ENCODE measurements around the gene MDM1.

MDM1 gene

DNA sequence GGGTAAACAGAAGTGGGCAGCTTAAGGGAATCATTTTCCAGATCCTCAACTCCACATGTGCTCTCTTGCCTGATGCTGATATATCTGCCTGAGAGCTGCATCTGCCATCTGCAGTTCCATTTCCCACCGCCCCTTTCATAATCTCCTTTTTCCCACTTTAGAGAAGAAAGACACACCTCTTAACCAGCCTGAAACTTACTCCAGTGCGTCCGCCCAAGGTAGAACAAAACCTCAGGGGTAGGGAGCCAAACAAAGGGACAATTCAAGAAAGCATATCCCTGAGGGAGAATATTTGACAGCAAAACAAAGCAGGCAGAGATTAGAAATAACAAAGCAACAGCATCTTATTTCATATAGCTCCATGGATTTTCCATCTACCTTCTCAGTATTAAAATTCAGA, 4.3 kb downstream of the MDM1 start:
- DNase-seq (ENCODE audit: extremely low read depth in 1 of 2, low read depth in 1 of 2): no peak

- no peak for DNase-seq (ENCODE audit: extremely low read depth in 1 of 2, low read depth in 1 of 2)
Observed at GRCh38 chr12:68326716-68327115, 5.4 kb downstream of the MDM1 start.

- DNase-seq (ENCODE audit: extremely low read depth in 1 of 2, low read depth in 1 of 2): no peak
Observed at GRCh38 chr12:68325966-68326365, 6.2 kb downstream of the MDM1 start.

DNA sequence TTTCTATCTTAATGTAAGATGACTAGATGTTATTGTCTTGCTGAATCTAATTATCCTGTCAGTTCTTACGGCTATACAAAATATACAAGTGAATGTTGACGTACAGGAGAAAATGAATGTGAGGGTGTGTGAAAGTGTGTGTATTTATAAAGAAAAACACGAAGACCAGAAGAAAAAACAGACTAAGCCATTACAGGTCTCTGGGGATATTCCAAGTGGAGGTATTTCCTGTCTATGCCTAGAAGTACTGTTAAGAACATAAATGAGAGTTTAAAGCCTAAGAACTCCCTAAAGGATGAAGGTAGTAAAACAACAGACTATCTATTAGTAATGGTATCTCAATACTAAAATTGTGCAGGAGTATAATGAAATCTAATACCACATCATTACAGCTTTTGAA, 7.6 kb downstream of the MDM1 start:
- DNase-seq (ENCODE audit: extremely low read depth in 1 of 2, low read depth in 1 of 2): no peak

- no peak for DNase-seq (ENCODE audit: extremely low read depth in 1 of 2, low read depth in 1 of 2)
Observed at GRCh38 chr12:68321140-68321539, 11.0 kb downstream of the MDM1 start.

GRCh38 chr12:68319988-68320623, 12.1 kb downstream of the MDM1 start:
- DNase-seq (ENCODE audit: extremely low read depth in 1 of 2, low read depth in 1 of 2): no peak

DNA sequence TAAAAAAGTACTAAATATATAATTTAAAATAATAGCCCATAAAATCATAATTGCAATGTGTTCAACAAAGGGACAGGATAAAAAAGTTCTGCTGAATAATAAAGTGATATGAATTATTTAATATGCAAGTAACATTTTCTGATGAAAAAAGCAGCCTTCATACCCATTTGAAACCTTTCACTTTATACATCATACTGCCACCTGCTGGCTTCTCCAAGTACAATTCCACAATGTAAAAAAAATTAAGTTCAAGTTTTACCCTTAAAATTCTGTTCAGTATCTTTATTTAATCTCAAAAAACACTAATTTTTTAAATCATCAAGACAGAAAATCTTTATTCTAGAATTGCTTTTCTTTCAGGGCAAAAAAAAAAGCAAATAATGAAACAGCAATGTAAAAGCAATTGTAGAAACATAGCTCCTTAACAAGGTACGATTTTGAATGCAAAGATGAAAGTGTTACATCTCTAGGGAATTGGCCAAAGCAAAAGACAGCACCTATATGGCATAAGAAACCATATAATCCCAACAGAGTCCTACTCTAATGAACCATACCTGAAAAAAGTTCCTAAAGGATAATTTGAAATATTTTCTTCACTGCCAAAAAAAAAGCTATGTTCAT, 15.0 kb downstream of the MDM1 start:
- DNase-seq (ENCODE audit: extremely low read depth in 1 of 2, low read depth in 1 of 2): peak in 1 of 2 donors; percentile 8

DNA sequence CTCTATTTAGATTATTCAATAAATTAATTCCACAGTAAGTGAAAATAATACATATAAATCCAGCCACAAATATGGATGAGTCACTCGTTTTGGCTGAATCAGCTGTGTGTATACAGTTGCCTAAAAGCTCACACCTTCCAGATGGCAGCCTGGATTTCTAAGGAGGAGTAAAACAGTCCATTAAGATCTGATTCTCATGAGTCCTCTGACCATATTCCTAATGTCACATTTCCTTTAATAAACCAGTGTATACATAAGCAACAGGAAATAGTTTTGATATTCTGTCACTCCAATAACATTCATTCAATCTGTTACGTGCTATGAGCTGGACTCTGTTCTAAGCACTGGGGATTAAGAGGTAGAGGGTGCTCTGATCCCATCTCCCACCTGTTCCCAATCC, 21.8 kb downstream of the MDM1 start:
- no peak for DNase-seq (ENCODE audit: extremely low read depth in 1 of 2, low read depth in 1 of 2)

DNA sequence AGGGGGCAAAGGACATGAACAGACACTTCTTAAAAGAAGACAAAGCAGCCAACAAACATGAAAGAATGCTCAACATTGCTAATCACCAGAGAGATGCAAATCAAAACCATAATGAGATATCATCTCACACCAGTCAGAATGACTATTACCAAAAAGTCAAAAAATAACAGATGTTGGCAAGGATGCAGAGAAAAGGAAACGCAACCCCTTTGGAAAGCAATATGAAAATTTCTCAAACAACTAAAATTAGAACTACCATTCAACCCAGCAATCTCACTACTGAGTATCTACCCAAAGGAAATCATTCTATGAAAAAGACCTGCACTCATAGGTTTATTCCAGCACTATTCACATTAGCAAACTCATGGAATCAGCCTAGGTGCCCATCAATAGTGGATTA, 25.6 kb downstream of the MDM1 start:
- no peak for DNase-seq (ENCODE audit: extremely low read depth in 1 of 2, low read depth in 1 of 2)

GRCh38 chr12:68305278-68305677, 26.9 kb downstream of the MDM1 start:
- DNase-seq (ENCODE audit: extremely low read depth in 1 of 2, low read depth in 1 of 2): no peak

- DNase-seq (ENCODE audit: extremely low read depth in 1 of 2, low read depth in 1 of 2): no peak
Observed at GRCh38 chr12:68304626-68305025, 27.5 kb downstream of the MDM1 start.

DNA sequence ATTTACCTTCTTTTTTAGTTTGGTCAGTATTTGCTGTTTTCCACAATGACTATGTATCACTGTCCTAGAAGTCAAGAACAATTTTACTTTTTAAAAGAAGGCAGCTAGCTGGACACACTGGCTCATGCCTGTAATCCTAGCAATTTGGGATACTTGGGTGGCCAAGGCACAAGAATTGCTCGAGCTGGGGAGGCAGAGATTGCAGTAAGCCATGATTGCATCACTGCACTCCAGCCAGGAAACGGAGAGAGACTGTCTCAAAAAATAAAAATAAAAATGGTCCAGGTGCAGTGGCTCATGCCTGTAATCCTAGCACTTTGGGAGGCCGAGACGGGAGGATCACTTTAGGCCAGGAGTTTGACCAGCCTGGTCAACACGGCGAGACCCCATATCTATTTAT, 28.3 kb downstream of the MDM1 start:
- no peak for DNase-seq (ENCODE audit: extremely low read depth in 1 of 2, low read depth in 1 of 2)

GRCh38 chr12:68297929-68298328, 34.2 kb downstream of the MDM1 start:
- no peak for DNase-seq (ENCODE audit: extremely low read depth in 1 of 2, low read depth in 1 of 2)

DNA sequence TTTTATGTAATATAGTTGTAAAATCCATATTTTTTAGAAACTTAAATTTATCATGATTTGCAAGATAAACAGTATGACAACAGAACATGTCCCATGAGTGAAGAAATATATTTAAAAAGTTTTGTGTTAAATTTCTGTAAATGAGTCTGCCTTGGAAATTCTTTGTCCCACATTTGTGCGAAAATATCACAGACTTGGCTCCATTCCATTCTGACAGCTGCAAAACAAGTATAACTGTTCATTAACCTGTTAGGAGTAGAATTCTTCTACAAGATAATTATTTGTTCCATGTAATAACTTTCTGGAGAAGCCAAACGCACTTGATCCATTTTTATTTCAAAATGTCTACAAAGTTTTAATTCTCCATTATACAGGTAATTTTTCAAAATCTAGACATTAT, 37.9 kb downstream of the MDM1 start:
- DNase-seq (ENCODE audit: extremely low read depth in 1 of 2, low read depth in 1 of 2): no peak

DNA sequence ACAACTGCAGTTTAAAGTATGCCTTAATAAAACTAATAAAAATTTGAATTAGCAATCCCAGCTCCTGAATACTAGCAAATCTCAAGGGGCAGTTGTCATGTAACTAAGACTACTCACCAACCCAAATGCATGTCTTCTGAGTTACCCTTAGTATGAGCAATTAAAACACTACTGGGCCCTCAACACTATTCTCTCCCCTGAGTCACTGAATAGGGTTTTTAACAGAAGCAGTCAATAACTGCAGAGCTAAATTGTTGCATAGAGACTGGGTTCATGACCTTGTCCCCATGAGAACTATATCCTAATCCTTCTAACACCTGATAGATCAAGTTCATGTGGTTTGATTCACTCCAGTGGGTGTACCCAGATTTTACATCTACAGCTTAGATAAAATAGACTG, 38.8 kb downstream of the MDM1 start:
- DNase-seq (ENCODE audit: extremely low read depth in 1 of 2, low read depth in 1 of 2): no peak

GRCh38 chr12:68292151-68292943, 39.8 kb downstream of the MDM1 start:
- no peak for DNase-seq (ENCODE audit: extremely low read depth in 1 of 2, low read depth in 1 of 2)

DNA sequence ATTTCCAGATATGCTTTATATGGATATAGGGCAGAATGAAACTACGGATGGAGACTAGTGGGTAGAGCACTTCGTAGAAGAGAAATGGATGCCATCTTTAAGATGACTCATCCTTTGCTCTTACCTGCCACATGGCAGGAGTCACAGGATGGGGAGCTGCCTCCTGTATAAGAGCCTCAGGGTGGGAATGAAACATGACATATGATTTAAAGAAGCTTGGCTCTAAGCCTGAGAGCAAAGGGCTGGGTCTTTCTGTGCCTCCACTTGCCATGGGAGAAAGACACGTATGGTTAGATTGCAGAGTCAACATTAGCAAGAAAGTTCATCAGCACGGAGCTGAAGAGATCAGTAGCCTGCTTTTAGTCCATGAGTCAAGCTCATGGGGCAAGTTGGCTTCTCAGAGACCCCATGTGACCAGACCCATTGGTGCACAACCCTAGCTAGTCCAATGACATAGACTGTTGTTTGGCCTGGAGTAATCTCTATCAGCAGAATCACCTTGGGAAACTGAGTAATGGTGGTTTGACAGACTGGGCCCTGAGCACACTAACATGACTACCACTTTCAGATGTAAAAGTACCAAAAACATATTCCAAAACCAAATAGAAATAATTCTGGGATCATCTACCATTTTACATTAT, 40.6 kb downstream of the MDM1 start:
- DNase-seq (ENCODE audit: extremely low read depth in 1 of 2, low read depth in 1 of 2): no peak

DNA sequence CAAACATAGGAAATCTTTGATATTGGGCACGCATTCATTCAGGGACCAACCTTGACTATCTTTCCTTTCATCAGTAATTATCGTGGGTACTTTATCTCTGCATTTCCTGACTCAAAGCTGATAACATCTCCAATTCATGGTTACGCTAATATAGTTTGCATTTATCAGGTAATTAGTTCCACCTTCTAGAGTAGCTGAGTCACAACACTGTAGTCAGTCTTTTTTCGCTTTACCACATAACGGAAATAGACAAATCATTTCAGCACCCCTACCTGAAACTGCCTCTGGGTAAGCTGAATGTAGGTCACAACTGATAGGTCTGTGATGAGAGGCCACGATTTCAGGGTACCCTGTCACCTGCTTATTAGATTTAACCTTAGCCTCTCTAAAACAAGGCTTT, 42.0 kb downstream of the MDM1 start:
- no peak for DNase-seq (ENCODE audit: extremely low read depth in 1 of 2, low read depth in 1 of 2)

GRCh38 chr12:68287106-68287505, 45.1 kb downstream of the MDM1 start:
- no peak for DNase-seq (ENCODE audit: extremely low read depth in 1 of 2, low read depth in 1 of 2)

- no peak for DNase-seq (ENCODE audit: extremely low read depth in 1 of 2, low read depth in 1 of 2)
Observed at GRCh38 chr12:68286396-68286795, 45.8 kb downstream of the MDM1 start.

DNA sequence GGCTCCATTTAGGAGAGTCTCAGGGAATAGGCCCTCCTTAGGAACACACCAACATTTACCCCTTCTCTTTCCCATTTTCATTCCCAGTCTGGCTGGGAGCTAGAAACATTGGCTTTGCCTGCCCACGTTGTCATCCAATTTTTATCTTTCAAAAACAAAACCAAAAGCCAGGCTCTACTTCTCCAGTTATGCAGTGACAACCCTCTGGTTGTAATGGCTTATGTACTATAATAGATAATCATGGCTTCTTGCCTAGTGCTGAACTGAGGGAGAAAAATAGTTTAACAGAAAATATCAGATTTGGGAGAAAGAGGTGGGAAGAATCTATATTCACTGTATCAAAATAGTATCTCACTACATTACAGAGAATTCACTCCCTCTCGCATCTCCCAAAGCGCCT, 46.6 kb downstream of the MDM1 start:
- no peak for DNase-seq (ENCODE audit: extremely low read depth in 1 of 2, low read depth in 1 of 2)

Data from activated CD8-positive, alpha-beta memory T cell treated with anti-CD3 and anti-CD28 coated beads for 1 hour (primary cell).